ENCODE measurements around the gene GAPT.

GRCh38 chr5:58459146-58460001 lies 31.9 kb upstream of the GAPT start:
- no peak for TF ChIP-seq CTCF (IDR thresholded peaks at IDR 0.05)
- no peak for TF ChIP-seq PBX3 (IDR thresholded peaks at IDR 0.05)
- TF ChIP-seq RFX5 (IDR thresholded peaks at IDR 0.05; ENCODE audit: low read length), result no peak
- TF ChIP-seq, protein P1, sequence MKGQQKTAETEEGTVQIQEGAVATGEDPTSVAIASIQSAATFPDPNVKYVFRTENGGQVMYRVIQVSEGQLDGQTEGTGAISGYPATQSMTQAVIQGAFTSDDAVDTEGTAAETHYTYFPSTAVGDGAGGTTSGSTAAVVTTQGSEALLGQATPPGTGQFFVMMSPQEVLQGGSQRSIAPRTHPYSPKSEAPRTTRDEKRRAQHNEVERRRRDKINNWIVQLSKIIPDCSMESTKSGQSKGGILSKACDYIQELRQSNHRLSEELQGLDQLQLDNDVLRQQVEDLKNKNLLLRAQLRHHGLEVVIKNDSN (IDR thresholded peaks at IDR 0.05; ENCODE audit: borderline replicate concordance, low read depth), result no peak
- TF ChIP-seq POLR2AphosphoS5 (IDR thresholded peaks at IDR 0.05; ENCODE audit: low read depth, low read length), result no peak; the same call in none of the 2 replicates
- TF ChIP-seq, protein P2, sequence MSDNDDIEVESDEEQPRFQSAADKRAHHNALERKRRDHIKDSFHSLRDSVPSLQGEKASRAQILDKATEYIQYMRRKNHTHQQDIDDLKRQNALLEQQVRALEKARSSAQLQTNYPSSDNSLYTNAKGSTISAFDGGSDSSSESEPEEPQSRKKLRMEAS (IDR thresholded peaks at IDR 0.05; ENCODE audit: low read depth), result no peak
- TF ChIP-seq RXRA (IDR thresholded peaks at IDR 0.05; ENCODE audit: borderline replicate concordance, low read depth), result no peak
- TF ChIP-seq FOSL2 (IDR thresholded peaks at IDR 0.05; ENCODE audit: borderline replicate concordance, low read depth), result no peak
- no peak; the same call in 1 of the 2 replicates for TF ChIP-seq RAD21 (IDR thresholded peaks at IDR 0.05; ENCODE audit: low read length)
- no peak for TF ChIP-seq REST (IDR thresholded peaks at IDR 0.05; ENCODE audit: low read depth, low read length)
- TF ChIP-seq MXI1 (IDR thresholded peaks at IDR 0.05; ENCODE audit: low read depth, low read length), result no peak
- TF ChIP-seq TAF1 (IDR thresholded peaks at IDR 0.05; ENCODE audit: borderline replicate concordance, low read depth, low read length), result no peak
- no peak for TF ChIP-seq SMC3 (IDR thresholded peaks at IDR 0.05; ENCODE audit: low read depth, low read length)

All from SK-N-SH (cell line).